GM12873 (cell line): ENCODE data around the gene TRAPPC3L.

Experiments used
- CTCF ChIP-seq: IDR thresholded peaks from 2 replicates; pipeline ENCODE4 v1.5.1; 2012; ENCODE audit warnings: low read depth, mild to moderate bottlenecking, moderate library complexity, low read length, control low read depth; ENCODE audit not compliant: insufficient read depth; ENCODE audit errors: missing control alignments

TRAPPC3L gene

GRCh38 chr6:116497113-116497676 lies 48.3 kb downstream of the TRAPPC3L start:
- no peak for TF ChIP-seq CTCF

GRCh38 chr6:116492331-116493067 lies 53.0 kb downstream of the TRAPPC3L start:
- TF ChIP-seq CTCF = no peak

GRCh38 chr6:116491610-116492330 lies 53.7 kb downstream of the TRAPPC3L start:
- no peak for TF ChIP-seq CTCF

GRCh38 chr6:116485559-116486184 lies 59.8 kb downstream of the TRAPPC3L start:
- no peak for TF ChIP-seq CTCF

GRCh38 chr6:116483616-116484015 lies 61.9 kb downstream of the TRAPPC3L start:
- no peak for TF ChIP-seq CTCF

DNA sequence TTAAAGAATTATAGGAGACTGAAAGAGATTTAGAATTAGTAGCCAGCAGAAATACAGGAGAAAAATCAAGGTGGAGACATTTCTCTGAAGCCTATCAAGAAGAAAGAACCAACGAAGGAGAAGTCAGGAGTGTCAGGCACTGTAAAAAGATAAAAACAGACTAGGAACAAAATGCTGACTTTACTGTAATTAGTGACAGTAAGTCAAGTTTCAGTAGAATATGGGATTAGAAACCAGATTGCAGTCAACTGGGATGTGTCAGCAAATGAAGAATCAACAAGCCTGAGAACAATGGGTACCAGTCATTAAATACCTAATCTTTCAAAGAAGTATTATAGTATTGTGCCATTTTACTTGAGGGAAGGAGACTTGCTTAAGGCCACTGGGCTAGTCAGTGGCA lies 62.7 kb downstream of the TRAPPC3L start:
- no peak for TF ChIP-seq CTCF
